ENCODE measurements around the gene PRR5. TPM values are rescaled to one million over a fixed set of nuclear protein-coding genes. Genes with fewer than 3 reads are reported as not detected.

The PRR5 gene
- total and polyA plus RNA-seq, 2 of the 13 experiments (the other 11 are each of a cell fraction or from before 2014, with no cell fraction given) = 11.6 to 27.5 TPM

DNA sequence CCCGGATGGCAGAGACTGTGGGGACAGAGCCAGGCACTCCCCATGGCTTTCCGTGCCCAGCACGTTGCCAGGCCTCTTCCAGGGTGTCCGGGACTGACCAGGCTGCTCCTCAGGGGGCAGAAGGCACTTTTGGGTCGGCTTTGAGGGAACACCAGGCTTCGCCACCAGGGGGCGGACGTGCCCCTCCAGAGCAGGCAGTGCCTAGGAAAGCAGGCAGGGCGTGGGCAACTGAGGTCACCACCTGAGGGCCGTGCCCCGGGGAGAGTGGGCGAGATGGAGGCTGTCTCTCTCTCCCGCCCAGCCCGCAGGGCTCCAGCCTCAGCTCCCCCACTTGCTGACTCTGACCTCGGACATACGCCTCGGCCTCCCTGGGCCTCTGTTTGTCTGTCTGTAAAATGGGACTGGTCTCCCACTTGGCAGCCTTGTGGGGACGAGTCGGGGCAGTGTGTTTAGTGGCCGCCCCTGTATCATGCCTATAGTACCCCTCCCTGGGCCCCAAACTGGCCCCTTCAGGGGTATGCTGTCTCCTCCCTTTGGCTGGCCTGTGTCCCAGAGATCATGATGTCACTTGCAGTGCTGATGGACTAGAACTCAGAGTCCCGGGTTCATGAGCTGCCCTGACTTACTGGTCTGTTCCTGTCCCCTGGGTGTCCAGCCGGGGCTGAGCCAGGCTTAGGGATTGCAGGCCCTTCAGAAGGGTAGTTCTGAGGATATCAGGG, 4.4 kb upstream of the PRR5 start:
- Histone ChIP-seq H3K9ac (ENCODE audit: insufficient read depth, low read depth, low read length) (no peak overlapping the region), H3K4me1 (ENCODE audit: insufficient read depth, low read length) (peaks cover 23% of the 10 kb centered on the region), H3K4me2 (ENCODE audit: low read depth, low read length) (no peak overlapping the region), H2AFZ (ENCODE audit: low read length) (no peak overlapping the region), H3K27me3 (ENCODE audit: control insufficient read depth in 1 of 2, insufficient read depth in 2 of 2, low read length in 2 of 2) (no peaks in the 10 kb centered on the region), H3K9me3 (ENCODE audit: low read length) (no peaks in the 10 kb centered on the region), H3K36me3 (replicated peaks in 1 of 2; ENCODE audit: control insufficient read depth in 1 of 2, insufficient read depth in 2 of 2, low read length in 2 of 2) (0 out of 5 replicates have a peak, but pooled peaks cover 0 to 4% of the 10 kb centered on the region in 2 experiments), H4K20me1 (ENCODE audit: insufficient read depth, low read length) (peaks cover under 1% of the 10 kb centered on the region; the same call in 1 of the 2 replicates), H3K4me3 (replicated peaks in 1 of 3; ENCODE audit: insufficient read depth in 1 of 3, low read depth in 2 of 3, low read length in 3 of 3) (no peak overlapping the region), H3K27ac (ENCODE audit: extremely low read length, insufficient read depth, low read length) (no peak overlapping the region), H3K79me2 (ENCODE audit: insufficient read depth, low read length) (peaks cover 8% of the 10 kb centered on the region)
- intact Hi-C loops (cut with micrococcal nuclease; ENCODE audit: unreplicated experiment) = loop anchor here (1.0 kb wide), 2 partner anchors 37 to 41 kb away; no protein-coding TSS in a partner anchor
- ATAC-seq (peak; percentile 50), FAIRE-seq (no peak), DNase-seq (ENCODE audit: low spot score) (peak; percentile 45)
- in situ Hi-C loops (cut with HindIII; ENCODE audit: extremely low pct_ligation_motif_present, low pct_unique_long_range_greater_than_20kb) = loop anchor here (5.0 kb wide), 1 partner anchor 40 kb away; no protein-coding TSS in a partner anchor
- POLR2A ChIA-PET = no interaction called here
- 76% methylated on average over 5 of the region's 22 CpGs for WGBS (ENCODE audit: low lambda C conversion rate)
- BruUV-seq (replicated peaks) = no TSS peak
- CTCF ChIA-PET (ENCODE audit: low intra/inter-chr PET ratio, low total read pairs) = interaction anchor here (0.8 to 3.5 kb wide), 3 partner anchors 13 to 39 kb away, joined by 3 to 38 read pairs (median 4); no protein-coding TSS in a partner anchor
- TF ChIP-seq JARID2 (CRISPR knock-in tag; IDR thresholded peaks at IDR 0.05; ENCODE audit: insufficient replicate concordance) (no peak), ADNP (CRISPR knock-in tag; IDR thresholded peaks at IDR 0.05) (peak; percentile 66; the same call in 1 of the 2 replicates), NRL (CRISPR knock-in tag; IDR thresholded peaks at IDR 0.05; ENCODE audit: borderline replicate concordance) (peak; percentile 47), PLSCR1 (CRISPR knock-in tag; IDR thresholded peaks at IDR 0.05; ENCODE audit: borderline replicate concordance) (no peak), KDM1A (CRISPR knock-in tag; IDR thresholded peaks at IDR 0.05) (peak; percentile 78; the same call in 1 of the 2 replicates), RCOR2 (CRISPR knock-in tag; IDR thresholded peaks at IDR 0.05) (0 out of 2 replicates have a peak, but pooled peaks have one; percentile 41), KAT2B (IDR thresholded peaks at IDR 0.05; ENCODE audit: borderline replicate concordance, low read depth, low read length) (no peak), SMC3 (IDR thresholded peaks at IDR 0.05; ENCODE audit: low read length) (peak; percentile 49; the same call in 1 of the 2 replicates), ESRRA (CRISPR knock-in tag; IDR thresholded peaks at IDR 0.05; ENCODE audit: low read depth) (no peak), THAP11 (CRISPR knock-in tag; IDR thresholded peaks at IDR 0.05) (no peak), CENPT (CRISPR knock-in tag; IDR thresholded peaks at IDR 0.05; ENCODE audit: low read depth) (no peak), ZNF768 (CRISPR knock-in tag; IDR thresholded peaks at IDR 0.05) (peak; percentile 22; the same call in 1 of the 2 replicates), CTCF (CRISPR knock-in tag; IDR thresholded peaks at IDR 0.05) (peak; percentile 96), THRA (CRISPR knock-in tag; IDR thresholded peaks at IDR 0.05; ENCODE audit: borderline replicate concordance) (peak; percentile 63; the same call in 1 of the 2 replicates)
- TF ChIP-seq, protein P1, sequence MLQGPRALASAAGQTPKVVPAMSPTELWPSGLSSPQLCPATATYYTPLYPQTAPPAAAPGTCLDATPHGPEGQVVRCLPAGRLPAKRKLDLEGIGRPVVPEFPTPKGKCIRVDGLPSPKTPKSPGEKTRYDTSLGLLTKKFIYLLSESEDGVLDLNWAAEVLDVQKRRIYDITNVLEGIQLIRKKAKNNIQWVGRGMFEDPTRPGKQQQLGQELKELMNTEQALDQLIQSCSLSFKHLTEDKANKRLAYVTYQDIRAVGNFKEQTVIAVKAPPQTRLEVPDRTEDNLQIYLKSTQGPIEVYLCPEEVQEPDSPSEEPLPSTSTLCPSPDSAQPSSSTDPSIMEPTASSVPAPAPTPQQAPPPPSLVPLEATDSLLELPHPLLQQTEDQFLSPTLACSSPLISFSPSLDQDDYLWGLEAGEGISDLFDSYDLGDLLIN (CRISPR knock-in tag; IDR thresholded peaks at IDR 0.05; ENCODE audit: borderline replicate concordance) = no peak
- TF ChIP-seq, protein P2, sequence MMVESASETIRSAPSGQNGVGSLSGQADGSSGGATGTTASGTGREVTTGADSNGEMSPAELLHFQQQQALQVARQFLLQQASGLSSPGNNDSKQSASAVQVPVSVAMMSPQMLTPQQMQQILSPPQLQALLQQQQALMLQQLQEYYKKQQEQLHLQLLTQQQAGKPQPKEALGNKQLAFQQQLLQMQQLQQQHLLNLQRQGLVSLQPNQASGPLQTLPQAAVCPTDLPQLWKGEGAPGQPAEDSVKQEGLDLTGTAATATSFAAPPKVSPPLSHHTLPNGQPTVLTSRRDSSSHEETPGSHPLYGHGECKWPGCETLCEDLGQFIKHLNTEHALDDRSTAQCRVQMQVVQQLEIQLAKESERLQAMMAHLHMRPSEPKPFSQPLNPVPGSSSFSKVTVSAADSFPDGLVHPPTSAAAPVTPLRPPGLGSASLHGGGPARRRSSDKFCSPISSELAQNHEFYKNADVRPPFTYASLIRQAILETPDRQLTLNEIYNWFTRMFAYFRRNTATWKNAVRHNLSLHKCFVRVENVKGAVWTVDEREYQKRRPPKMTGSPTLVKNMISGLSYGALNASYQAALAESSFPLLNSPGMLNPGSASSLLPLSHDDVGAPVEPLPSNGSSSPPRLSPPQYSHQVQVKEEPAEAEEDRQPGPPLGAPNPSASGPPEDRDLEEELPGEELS (CRISPR knock-in tag; IDR thresholded peaks at IDR 0.05) = 0 out of 2 replicates have a peak, but pooled peaks have one; percentile 13
